ELF-1 (cell line): ENCODE results near the gene MGMT.

ENCODE experiments used
- DNase-seq: peaks from one replicate; pipeline ENCODE4 v3.0.0-alpha.2; 2016; ENCODE audit warnings: low read depth, low spot score

MGMT gene

GRCh38 chr10:129728246-129728820 lies 261.3 kb downstream of the MGMT start:
- no peak for DNase-seq

- no peak for DNase-seq
Measured at GRCh38 chr10:129728905-129729795, 262.1 kb downstream of the MGMT start.

- no peak for DNase-seq
Measured at GRCh38 chr10:129730272-129730992, 263.4 kb downstream of the MGMT start.

GRCh38 chr10:129730993-129731325 lies 263.9 kb downstream of the MGMT start:
- no peak for DNase-seq

- DNase-seq, result peak; percentile 27
Measured at GRCh38 chr10:129740532-129741279, 273.7 kb downstream of the MGMT start.

GRCh38 chr10:129741280-129741977 lies 274.4 kb downstream of the MGMT start:
- no peak for DNase-seq

- DNase-seq, result no peak
Measured at GRCh38 chr10:129741978-129742741, 275.1 kb downstream of the MGMT start.

- no peak for DNase-seq
Measured at GRCh38 chr10:129742742-129743550, 275.9 kb downstream of the MGMT start.

- no peak for DNase-seq
Measured at GRCh38 chr10:129743738-129744133, 276.7 kb downstream of the MGMT start.

GRCh38 chr10:129744134-129745111 lies 277.4 kb downstream of the MGMT start:
- DNase-seq, result no peak

- no peak for DNase-seq
Measured at GRCh38 chr10:129745186-129745750, 278.2 kb downstream of the MGMT start.

GRCh38 chr10:129754211-129755050 lies 287.4 kb downstream of the MGMT start:
- DNase-seq, result peak; percentile 53

GRCh38 chr10:129755158-129755591 lies 288.1 kb downstream of the MGMT start:
- DNase-seq, result no peak

- no peak for DNase-seq
Measured at GRCh38 chr10:129755621-129756020, 288.6 kb downstream of the MGMT start.

GRCh38 chr10:129756912-129757901 lies 290.2 kb downstream of the MGMT start:
- no peak for DNase-seq
